ENCODE data around the gene PRPS2. TPM values are rescaled to one million over a fixed set of nuclear protein-coding genes. Genes with fewer than 3 reads are reported as not detected.

Gene PRPS2
- polyA plus RNA-seq, 1 donor (not counting 4 experiments of a cell fraction or from before 2014, with no cell fraction given) = 28.4 TPM

GRCh38 chrX:12788645-12789044, 2.6 kb upstream of the PRPS2 start:
- no peak overlapping the region for H3K27ac ChIP-seq (ENCODE audit: control insufficient read depth, insufficient read depth, low read length)
- no peak overlapping the region for H3K9ac ChIP-seq (ENCODE audit: control insufficient read depth, extremely low read depth, insufficient read depth, low read length)
- peaks cover 8% of the 10 kb centered on the region for H3K79me2 ChIP-seq (ENCODE audit: control insufficient read depth, insufficient read depth, low read length)
- H3K27me3 ChIP-seq (ENCODE audit: control insufficient read depth, extremely low read depth, insufficient read depth, low read length) = no peaks in the 10 kb centered on the region
- H3K4me2 ChIP-seq (ENCODE audit: control insufficient read depth, extremely low read depth, insufficient read depth, low read depth, low read length) = no peak overlapping the region
- H4K20me1 ChIP-seq (ENCODE audit: control insufficient read depth, extremely low read depth, insufficient read depth, low read length) = no peaks in the 10 kb centered on the region
- no peaks in the 10 kb centered on the region for H3K4me1 ChIP-seq (ENCODE audit: control insufficient read depth, extremely low read depth, insufficient read depth, low read length)
- FAIRE-seq (no peak), DNase-seq (ENCODE audit: low read depth, low spot score) (no peak)
- no peak for TF ChIP-seq CTCF (optimal IDR thresholded peaks at IDR 0.05 in 1 of 3, IDR thresholded peaks at IDR 0.05 in 1 of 3, conservative IDR thresholded peaks at IDR 0.05 in 1 of 3; ENCODE audit: extremely low read depth in 1 of 3, insufficient read depth in 2 of 3, low read length in 3 of 3)
- no peak for TF ChIP-seq EZH2 (IDR thresholded peaks at IDR 0.05; ENCODE audit: low read length)
- no peaks in the 10 kb centered on the region for H3K9me3 ChIP-seq (ENCODE audit: control insufficient read depth, low read depth, low read length)
- dilution Hi-C loops (cut with MboI; ENCODE audit: extremely low pct_ligation_motif_present, low sequenced_read_pairs) = no loop called here
- H3K4me3 ChIP-seq (ENCODE audit: control insufficient read depth in 2 of 3, extremely low read depth in 1 of 3, insufficient read depth in 2 of 3, low read depth in 1 of 3, low read length in 3 of 3) = no peak overlapping the region
- no peak overlapping the region for H2AFZ ChIP-seq (ENCODE audit: control insufficient read depth, low read length)
- no peaks in the 10 kb centered on the region for H3K36me3 ChIP-seq (ENCODE audit: control insufficient read depth in 2 of 2, extremely low read depth in 1 of 2, insufficient read depth in 2 of 2, low read length in 2 of 2)
- H3K9me1 ChIP-seq (ENCODE audit: control insufficient read depth, extremely low read depth, insufficient read depth, low read length) = no peaks in the 10 kb centered on the region

GRCh38 chrX:12789976-12790375, 1.2 kb upstream of the PRPS2 start:
- no peak overlapping the region for H3K4me3 ChIP-seq (ENCODE audit: control insufficient read depth in 2 of 3, extremely low read depth in 1 of 3, insufficient read depth in 2 of 3, low read depth in 1 of 3, low read length in 3 of 3)
- no peak overlapping the region for H3K4me2 ChIP-seq (ENCODE audit: control insufficient read depth, extremely low read depth, insufficient read depth, low read depth, low read length)
- no peaks in the 10 kb centered on the region for H3K36me3 ChIP-seq (ENCODE audit: control insufficient read depth in 2 of 2, extremely low read depth in 1 of 2, insufficient read depth in 2 of 2, low read length in 2 of 2)
- dilution Hi-C loops (cut with MboI; ENCODE audit: extremely low pct_ligation_motif_present, low sequenced_read_pairs) = no loop called here
- no peaks in the 10 kb centered on the region for H3K27me3 ChIP-seq (ENCODE audit: control insufficient read depth, extremely low read depth, insufficient read depth, low read length)
- no peak overlapping the region for H2AFZ ChIP-seq (ENCODE audit: control insufficient read depth, low read length)
- H4K20me1 ChIP-seq (ENCODE audit: control insufficient read depth, extremely low read depth, insufficient read depth, low read length) = no peaks in the 10 kb centered on the region
- no peaks in the 10 kb centered on the region for H3K9me1 ChIP-seq (ENCODE audit: control insufficient read depth, extremely low read depth, insufficient read depth, low read length)
- H3K79me2 ChIP-seq (ENCODE audit: control insufficient read depth, insufficient read depth, low read length) = peaks cover 19% of the 10 kb centered on the region
- no peak overlapping the region for H3K27ac ChIP-seq (ENCODE audit: control insufficient read depth, insufficient read depth, low read length)
- no peak overlapping the region for H3K9ac ChIP-seq (ENCODE audit: control insufficient read depth, extremely low read depth, insufficient read depth, low read length)
- TF ChIP-seq CTCF (optimal IDR thresholded peaks at IDR 0.05 in 1 of 3, IDR thresholded peaks at IDR 0.05 in 1 of 3, conservative IDR thresholded peaks at IDR 0.05 in 1 of 3; ENCODE audit: extremely low read depth in 1 of 3, insufficient read depth in 2 of 3, low read length in 3 of 3) (no peak), EZH2 (IDR thresholded peaks at IDR 0.05; ENCODE audit: low read length) (no peak)
- H3K4me1 ChIP-seq (ENCODE audit: control insufficient read depth, extremely low read depth, insufficient read depth, low read length) = no peaks in the 10 kb centered on the region
- H3K9me3 ChIP-seq (ENCODE audit: control insufficient read depth, low read depth, low read length) = no peaks in the 10 kb centered on the region
- DNase-seq (ENCODE audit: low read depth, low spot score) = no peak
- FAIRE-seq = no peak
